Lower leg skin (tissue), 3 donors: ENCODE measurements around the gene TTC23.

Experiments used
- POLR2A ChIP-seq, 2 donors: fragments of 450-650 bp; IDR thresholded peaks; one replicate each; pipeline ENCODE4 v1.6.1; 2016 to 2017; ENCODE audit warnings: antibody characterized with exemption in 2 of 2, mild to moderate bottlenecking in 1 of 2, moderate library complexity in 1 of 2
- TF ChIP-seq, protein P1 (sequence below), 3 donors: fragments of 450-650 bp; IDR thresholded peaks; one replicate each; pipeline ENCODE4 v1.5.1; 2016; ENCODE audit warnings: antibody characterized with exemption in 3 of 3, mild to moderate bottlenecking in 3 of 3, moderate library complexity in 2 of 3

DNA sequence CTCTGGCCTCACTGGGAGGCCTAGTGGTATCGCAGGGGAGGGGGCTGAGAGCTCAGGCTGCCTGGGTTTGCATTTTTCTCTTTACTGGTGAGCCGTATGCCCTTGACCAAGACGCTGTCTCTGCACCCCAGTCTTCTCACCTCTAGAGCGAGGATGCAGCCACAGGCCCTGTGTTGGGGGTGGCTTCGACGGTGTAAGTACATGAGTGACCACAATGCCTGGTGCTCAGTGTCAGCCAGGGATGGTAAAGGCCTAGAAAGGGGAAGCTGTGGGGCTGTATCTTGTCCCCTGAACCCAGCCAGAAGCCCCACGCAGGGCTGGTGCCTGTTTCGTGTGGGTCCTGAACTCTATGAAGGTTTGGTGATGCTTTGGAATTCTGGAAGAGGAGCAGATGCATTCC is 124.7 kb downstream of the TTC23 start:
- TF ChIP-seq, protein P1, sequence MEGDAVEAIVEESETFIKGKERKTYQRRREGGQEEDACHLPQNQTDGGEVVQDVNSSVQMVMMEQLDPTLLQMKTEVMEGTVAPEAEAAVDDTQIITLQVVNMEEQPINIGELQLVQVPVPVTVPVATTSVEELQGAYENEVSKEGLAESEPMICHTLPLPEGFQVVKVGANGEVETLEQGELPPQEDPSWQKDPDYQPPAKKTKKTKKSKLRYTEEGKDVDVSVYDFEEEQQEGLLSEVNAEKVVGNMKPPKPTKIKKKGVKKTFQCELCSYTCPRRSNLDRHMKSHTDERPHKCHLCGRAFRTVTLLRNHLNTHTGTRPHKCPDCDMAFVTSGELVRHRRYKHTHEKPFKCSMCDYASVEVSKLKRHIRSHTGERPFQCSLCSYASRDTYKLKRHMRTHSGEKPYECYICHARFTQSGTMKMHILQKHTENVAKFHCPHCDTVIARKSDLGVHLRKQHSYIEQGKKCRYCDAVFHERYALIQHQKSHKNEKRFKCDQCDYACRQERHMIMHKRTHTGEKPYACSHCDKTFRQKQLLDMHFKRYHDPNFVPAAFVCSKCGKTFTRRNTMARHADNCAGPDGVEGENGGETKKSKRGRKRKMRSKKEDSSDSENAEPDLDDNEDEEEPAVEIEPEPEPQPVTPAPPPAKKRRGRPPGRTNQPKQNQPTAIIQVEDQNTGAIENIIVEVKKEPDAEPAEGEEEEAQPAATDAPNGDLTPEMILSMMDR (IDR thresholded peaks at IDR 0.05), result no peak
- TF ChIP-seq POLR2A (IDR thresholded peaks at IDR 0.05), result no peak
